ENCODE measurements around the gene TMPRSS11D.

GRCh38 chr4:67927251-67927650 is 43.4 kb upstream of the TMPRSS11D start:
- TF ChIP-seq ASH2L (IDR thresholded peaks at IDR 0.05; ENCODE audit: low read length), result no peak
- no peak for TF ChIP-seq RAD21 (IDR thresholded peaks at IDR 0.05 in 1 of 2, conservative IDR thresholded peaks at IDR 0.05 in 1 of 2; ENCODE audit: low read depth in 2 of 2, low read length in 2 of 2)
- TF ChIP-seq ATF2 (IDR thresholded peaks at IDR 0.05; ENCODE audit: low read length), result no peak
- TF ChIP-seq POLR2A (IDR thresholded peaks at IDR 0.05; ENCODE audit: control extremely low read depth in 1 of 2, low read depth in 2 of 2, low read length in 2 of 2), result no peak
- TF ChIP-seq, protein P1, sequence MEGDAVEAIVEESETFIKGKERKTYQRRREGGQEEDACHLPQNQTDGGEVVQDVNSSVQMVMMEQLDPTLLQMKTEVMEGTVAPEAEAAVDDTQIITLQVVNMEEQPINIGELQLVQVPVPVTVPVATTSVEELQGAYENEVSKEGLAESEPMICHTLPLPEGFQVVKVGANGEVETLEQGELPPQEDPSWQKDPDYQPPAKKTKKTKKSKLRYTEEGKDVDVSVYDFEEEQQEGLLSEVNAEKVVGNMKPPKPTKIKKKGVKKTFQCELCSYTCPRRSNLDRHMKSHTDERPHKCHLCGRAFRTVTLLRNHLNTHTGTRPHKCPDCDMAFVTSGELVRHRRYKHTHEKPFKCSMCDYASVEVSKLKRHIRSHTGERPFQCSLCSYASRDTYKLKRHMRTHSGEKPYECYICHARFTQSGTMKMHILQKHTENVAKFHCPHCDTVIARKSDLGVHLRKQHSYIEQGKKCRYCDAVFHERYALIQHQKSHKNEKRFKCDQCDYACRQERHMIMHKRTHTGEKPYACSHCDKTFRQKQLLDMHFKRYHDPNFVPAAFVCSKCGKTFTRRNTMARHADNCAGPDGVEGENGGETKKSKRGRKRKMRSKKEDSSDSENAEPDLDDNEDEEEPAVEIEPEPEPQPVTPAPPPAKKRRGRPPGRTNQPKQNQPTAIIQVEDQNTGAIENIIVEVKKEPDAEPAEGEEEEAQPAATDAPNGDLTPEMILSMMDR (IDR thresholded peaks at IDR 0.05; ENCODE audit: control extremely low read depth in 1 of 3, insufficient read depth in 1 of 3, low read depth in 1 of 3, low read length in 3 of 3), result no peak
- no peak for TF ChIP-seq GTF2F1 (IDR thresholded peaks at IDR 0.05; ENCODE audit: borderline replicate concordance, low read depth, low read length)
- no peak for TF ChIP-seq SUZ12 (IDR thresholded peaks at IDR 0.05; ENCODE audit: low read length)
- no peak for TF ChIP-seq BCL11A (IDR thresholded peaks at IDR 0.05; ENCODE audit: low read depth in 2 of 2, low read length in 2 of 2)
- TF ChIP-seq CHD2 (IDR thresholded peaks at IDR 0.05; ENCODE audit: low read length), result no peak
- TF ChIP-seq EZH2 (IDR thresholded peaks at IDR 0.05; ENCODE audit: low read depth, low read length, severe bottlenecking), result no peak
- TF ChIP-seq POU5F1 (IDR thresholded peaks at IDR 0.05; ENCODE audit: low read depth, low read length), result no peak
- no peak for TF ChIP-seq CHD7 (IDR thresholded peaks at IDR 0.05; ENCODE audit: insufficient replicate concordance, low read length)
- no peak for TF ChIP-seq FOSL1 (IDR thresholded peaks at IDR 0.05; ENCODE audit: insufficient read depth, low read depth, low read length)
